K562 (cell line): Measurements from ENCODE around the gene SPATA13. TPM values are rescaled to one million over a fixed set of nuclear protein-coding genes. Genes with fewer than 3 reads are reported as not detected.

ENCODE experiments used
- ATAC-seq: fragments of 200-7000 bp; cut with Tn5 transposase; 3 replicates; pipeline ENCODE4 v1.9.1; 2020; ENCODE audit warnings: moderate library complexity
- BruUV-seq: library from RNA; stranded (reverse); fragments of 400-500 nt; replicated peaks from 2 replicates; lab custom pipeline; 2021; lab: Mats Ljungman, UMichigan
- CTCF ChIA-PET: fragments of 300-600 bp; formaldehyde crosslinking; extraction: SDS; loops from one replicate; lab custom pipeline; 2021; ENCODE audit warnings: low intra/inter-chr PET ratio; lab: Yijun Ruan, JAX
- POLR2A ChIA-PET: fragments of 300-600, 350-650 bp; sonication (Branson Sonifier 250); formaldehyde crosslinking; extraction: SDS; loops from one replicate; lab custom pipeline; 2021; ENCODE audit warnings: antibody characterized with exemption, inconsistent platforms; lab: Yijun Ruan, JAX
- DNase-seq, 4 experiments: peaks; one replicate each; pipeline versions ENCODE4 v3.0.0 to v3.0.0-alpha.2; 2011 to 2018; ENCODE audit warnings: low spot score in 3 of 4, mixed read lengths in 3 of 4; ENCODE audit errors: extremely low read depth in 1 of 4
- FAIRE-seq: peaks from 2 replicates; lab custom pipeline; 2011; peaks lifted over from hg19 to GRCh38; lab: Jason Lieb, UNC
- H2AFZ ChIP-seq: 2 replicates; pipeline ENCODE4 v1.6.0; 2011; ENCODE audit warnings: low read depth, low read length, control low read depth, inconsistent platforms
- H3K27ac ChIP-seq: fragments of 200-600 bp; 3 replicates; pipeline ENCODE4 v1.8.0; 2011; ENCODE audit warnings: low read depth, mild to moderate bottlenecking, control low read depth, inconsistent platforms, low read length, moderate library complexity, mixed read lengths; ENCODE audit errors: extremely low read depth
- H3K27me3 ChIP-seq, 2 experiments: fragments of 300-600 bp in 1 of 2; 2 replicates in 1 of 2; 3 replicates in 1 of 2; pipeline versions ENCODE4 v1.6.0 to v1.8.0; 2011; ENCODE audit warnings: inconsistent platforms in 2 of 2, low read length in 2 of 2, mild to moderate bottlenecking in 1 of 2, mixed read lengths in 1 of 2, moderate library complexity in 1 of 2; ENCODE audit not compliant: control insufficient read depth in 2 of 2, insufficient read depth in 2 of 2
- H3K36me3 ChIP-seq: fragments of 300-600 bp; 3 replicates; pipeline ENCODE4 v1.8.0; 2011; ENCODE audit warnings: mild to moderate bottlenecking, low read length, inconsistent platforms; ENCODE audit not compliant: control insufficient read depth, insufficient read depth
- H3K4me1 ChIP-seq, 2 experiments: fragments of 200-600 bp in 1 of 2; replicated peaks in 1 of 2; 2 replicates in 1 of 2; 3 replicates in 1 of 2; pipeline versions ENCODE4 v1.5.1 to v1.8.0; 2011; ENCODE audit warnings: inconsistent platforms in 2 of 2, low read length in 2 of 2, mild to moderate bottlenecking in 1 of 2, mixed read lengths in 1 of 2, moderate library complexity in 1 of 2; ENCODE audit not compliant: control insufficient read depth in 2 of 2, insufficient read depth in 2 of 2
- H3K4me2 ChIP-seq: 2 replicates; pipeline ENCODE4 v1.6.1; 2011; ENCODE audit warnings: low read length, control low read depth, inconsistent platforms, mixed read lengths; ENCODE audit not compliant: insufficient read depth
- H3K4me3 ChIP-seq: fragments of 200-600 bp; sonication (generic), shearing (Covaris generic); 2 replicates; pipeline ENCODE4 v1.5.1; 2016; ENCODE audit warnings: control low read depth, inconsistent platforms
- H3K79me2 ChIP-seq: fragments of 200-600 bp; 3 replicates; pipeline ENCODE4 v1.8.0; 2011; ENCODE audit warnings: low read length, inconsistent platforms; ENCODE audit not compliant: control insufficient read depth, insufficient read depth
- H3K9ac ChIP-seq, 2 experiments: 2 replicates each; pipeline versions ENCODE4 v1.6.0 to v1.6.1; 2011; ENCODE audit warnings: low read depth in 2 of 2, low read length in 2 of 2, control low read depth in 1 of 2, inconsistent platforms in 1 of 2, mild to moderate bottlenecking in 1 of 2, mixed read lengths in 1 of 2; ENCODE audit not compliant: insufficient read depth in 1 of 2
- H3K9me1 ChIP-seq: one replicate; pipeline ENCODE4 v1.6.0; 2011; ENCODE audit warnings: inconsistent platforms, mild to moderate bottlenecking, low read length, moderate library complexity; ENCODE audit not compliant: control insufficient read depth, insufficient read depth
- H3K9me3 ChIP-seq: replicated peaks from 2 replicates; pipeline ENCODE4 v1.5.1; 2011; ENCODE audit warnings: low read depth, low read length, inconsistent platforms; ENCODE audit not compliant: control insufficient read depth, insufficient read depth
- H4K20me1 ChIP-seq: replicated peaks from 2 replicates; pipeline ENCODE4 v1.6.1; 2011; ENCODE audit warnings: low read length, inconsistent platforms, mixed read lengths; ENCODE audit not compliant: control insufficient read depth, insufficient read depth
- EP300 ChIP-seq: IDR thresholded peaks from 2 replicates; pipeline ENCODE4 v1.6.1; 2012; ENCODE audit warnings: low read length, improper control_type of control experiment
- SIN3B ChIP-seq: fragments of 450-650 bp; IDR thresholded peaks from 2 replicates; pipeline ENCODE4 v1.6.1; 2017; ENCODE audit warnings: low read depth, mild to moderate bottlenecking, moderate library complexity
- ZNF707 ChIP-seq: fragments of 250-450 bp; sonication (Bioruptor Pico); conservative IDR thresholded peaks from 2 replicates; pipeline ENCODE4 v1.8.0; 2022; ENCODE audit warnings: inconsistent platforms, mild to moderate bottlenecking, moderate library complexity
- ZNF830 ChIP-seq: fragments of 250-450 bp; sonication (Bioruptor Pico); IDR thresholded peaks from 2 replicates; pipeline ENCODE4 v1.5.0; 2021; ENCODE audit warnings: mild to moderate bottlenecking
- WGBS: fragments of 100-300 bp; shearing (Covaris generic); methylation state at CpG from one replicate; pipeline ENCODE4 v1.1.6; 2016; ENCODE audit warnings: low coverage, mixed read lengths; ENCODE audit not compliant: insufficient coverage; ENCODE audit errors: missing lambda C conversion rate; 5-methylcytosine and 5-hydroxymethylcytosine counted together
- in situ Hi-C: fragments of 300-500 bp; cut with MboI; formaldehyde crosslinking; loops from 4 replicates; pipeline ENCODE4 v1.15.0; 2018; ENCODE audit warnings: inconsistent platforms, mixed read lengths
- intact Hi-C: fragments of 100-400 bp; cut with micrococcal nuclease; formaldehyde crosslinking; loops from 2 replicates; pipeline ENCODE4 v1.14.2; 2022
- polyA plus RNA-seq, 8 experiments: library from polyadenylated mRNA; depleted of rRNA in 4 of 8; stranded (reverse) in 5 of 8; unstranded in 3 of 8; fragments of >200 nt; fragmentation: Nextera tagmentation in 2 of 8; fragmentation: Illumina TruSeq in 1 of 8; extraction: Ambion mirVana in 2 of 8; extraction: Trizol in 1 of 8; gene quantifications; 2 replicates each; pipeline versions ENCODE4 v1.2.1 to v1.2.3, GENCODE V29; 2011 to 2014; ENCODE audit warnings: inconsistent platforms in 1 of 8, missing spikeins in 1 of 8
- total RNA-seq, 7 experiments: library from RNA; depleted of rRNA in 6 of 7; stranded (reverse); fragments of >200 nt in 6 of 7; fragmentation: Illumina TruSeq in 2 of 7; extraction: Trizol in 2 of 7; gene quantifications; 2 replicates each; pipeline versions ENCODE4 v1.2.1 to v1.2.3, GENCODE V29; 2011 to 2021; ENCODE audit warnings: low replicate concordance in 1 of 7
- TF ChIP-seq, protein P1 (sequence below): fragments of 450-650 bp; IDR thresholded peaks from 2 replicates; pipeline ENCODE4 v1.6.1; 2016; ENCODE audit warnings: mild to moderate bottlenecking, moderate library complexity
- TF ChIP-seq, protein P2 (sequence below): sonication (generic); formaldehyde crosslinking; IDR thresholded peaks from 2 replicates; pipeline ENCODE4 v1.5.0; 2020; ENCODE audit warnings: missing genetic modification reagents
- TF ChIP-seq, protein P3 (sequence below): fragments of 250-450 bp; sonication (Bioruptor Pico); IDR thresholded peaks from 2 replicates; pipeline ENCODE4 v1.4.0; 2020; ENCODE audit warnings: mild to moderate bottlenecking, moderate library complexity

Gene SPATA13
- total and polyA plus RNA-seq, 9 of the 15 experiments (the other 6 are each of a cell fraction or from before 2014, with no cell fraction given): 0.08 to 0.99 (median 0.21) TPM; not detected in 2

DNA sequence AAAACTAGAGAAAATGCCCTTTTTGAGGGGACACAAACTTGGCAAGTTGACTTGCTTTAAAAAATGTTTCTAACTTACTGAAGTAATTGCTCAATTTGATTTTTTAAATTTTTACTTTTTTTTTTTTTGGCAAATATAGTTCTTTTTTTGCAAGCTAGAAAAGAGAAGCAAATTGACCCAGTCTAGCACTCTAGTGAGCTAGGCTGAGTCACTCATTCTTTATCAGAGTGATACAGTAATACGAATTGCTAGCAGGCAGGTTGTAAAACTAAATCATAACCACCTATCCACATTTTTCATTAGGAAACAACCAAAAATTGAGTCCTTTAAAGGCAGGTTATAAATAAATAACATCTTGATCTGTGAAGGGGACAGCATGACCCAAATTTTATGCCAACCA is 97.0 kb downstream of the SPATA13 start:
- H3K4me3 ChIP-seq: no peak overlapping the region
- no peak overlapping the region for H3K9ac ChIP-seq
- WGBS: 0% methylated on average over 1 of the region's 1 CpG
- intact Hi-C loops: no loop called here
- H3K4me1 ChIP-seq: no peaks in the 10 kb centered on the region
- ChIA-PET CTCF (no interaction called here), POLR2A (no interaction called here)
- peaks cover 0 to 9% of the 10 kb centered on the region in 2 experiments; a peak in 1 of 5 replicates for H3K27me3 ChIP-seq
- no peaks in the 10 kb centered on the region for H3K9me1 ChIP-seq
- no peaks in the 10 kb centered on the region for H4K20me1 ChIP-seq
- H3K27ac ChIP-seq: no peak overlapping the region
- H2AFZ ChIP-seq: no peak overlapping the region
- no peaks in the 10 kb centered on the region for H3K36me3 ChIP-seq
- FAIRE-seq (no peak), ATAC-seq (no peak), DNase-seq (no peak)
- H3K4me2 ChIP-seq: no peak overlapping the region
- H3K9me3 ChIP-seq: no peaks in the 10 kb centered on the region
- BruUV-seq: no TSS peak
- in situ Hi-C loops: no loop called here
- H3K79me2 ChIP-seq: no peaks in the 10 kb centered on the region
- TF ChIP-seq, protein P1, sequence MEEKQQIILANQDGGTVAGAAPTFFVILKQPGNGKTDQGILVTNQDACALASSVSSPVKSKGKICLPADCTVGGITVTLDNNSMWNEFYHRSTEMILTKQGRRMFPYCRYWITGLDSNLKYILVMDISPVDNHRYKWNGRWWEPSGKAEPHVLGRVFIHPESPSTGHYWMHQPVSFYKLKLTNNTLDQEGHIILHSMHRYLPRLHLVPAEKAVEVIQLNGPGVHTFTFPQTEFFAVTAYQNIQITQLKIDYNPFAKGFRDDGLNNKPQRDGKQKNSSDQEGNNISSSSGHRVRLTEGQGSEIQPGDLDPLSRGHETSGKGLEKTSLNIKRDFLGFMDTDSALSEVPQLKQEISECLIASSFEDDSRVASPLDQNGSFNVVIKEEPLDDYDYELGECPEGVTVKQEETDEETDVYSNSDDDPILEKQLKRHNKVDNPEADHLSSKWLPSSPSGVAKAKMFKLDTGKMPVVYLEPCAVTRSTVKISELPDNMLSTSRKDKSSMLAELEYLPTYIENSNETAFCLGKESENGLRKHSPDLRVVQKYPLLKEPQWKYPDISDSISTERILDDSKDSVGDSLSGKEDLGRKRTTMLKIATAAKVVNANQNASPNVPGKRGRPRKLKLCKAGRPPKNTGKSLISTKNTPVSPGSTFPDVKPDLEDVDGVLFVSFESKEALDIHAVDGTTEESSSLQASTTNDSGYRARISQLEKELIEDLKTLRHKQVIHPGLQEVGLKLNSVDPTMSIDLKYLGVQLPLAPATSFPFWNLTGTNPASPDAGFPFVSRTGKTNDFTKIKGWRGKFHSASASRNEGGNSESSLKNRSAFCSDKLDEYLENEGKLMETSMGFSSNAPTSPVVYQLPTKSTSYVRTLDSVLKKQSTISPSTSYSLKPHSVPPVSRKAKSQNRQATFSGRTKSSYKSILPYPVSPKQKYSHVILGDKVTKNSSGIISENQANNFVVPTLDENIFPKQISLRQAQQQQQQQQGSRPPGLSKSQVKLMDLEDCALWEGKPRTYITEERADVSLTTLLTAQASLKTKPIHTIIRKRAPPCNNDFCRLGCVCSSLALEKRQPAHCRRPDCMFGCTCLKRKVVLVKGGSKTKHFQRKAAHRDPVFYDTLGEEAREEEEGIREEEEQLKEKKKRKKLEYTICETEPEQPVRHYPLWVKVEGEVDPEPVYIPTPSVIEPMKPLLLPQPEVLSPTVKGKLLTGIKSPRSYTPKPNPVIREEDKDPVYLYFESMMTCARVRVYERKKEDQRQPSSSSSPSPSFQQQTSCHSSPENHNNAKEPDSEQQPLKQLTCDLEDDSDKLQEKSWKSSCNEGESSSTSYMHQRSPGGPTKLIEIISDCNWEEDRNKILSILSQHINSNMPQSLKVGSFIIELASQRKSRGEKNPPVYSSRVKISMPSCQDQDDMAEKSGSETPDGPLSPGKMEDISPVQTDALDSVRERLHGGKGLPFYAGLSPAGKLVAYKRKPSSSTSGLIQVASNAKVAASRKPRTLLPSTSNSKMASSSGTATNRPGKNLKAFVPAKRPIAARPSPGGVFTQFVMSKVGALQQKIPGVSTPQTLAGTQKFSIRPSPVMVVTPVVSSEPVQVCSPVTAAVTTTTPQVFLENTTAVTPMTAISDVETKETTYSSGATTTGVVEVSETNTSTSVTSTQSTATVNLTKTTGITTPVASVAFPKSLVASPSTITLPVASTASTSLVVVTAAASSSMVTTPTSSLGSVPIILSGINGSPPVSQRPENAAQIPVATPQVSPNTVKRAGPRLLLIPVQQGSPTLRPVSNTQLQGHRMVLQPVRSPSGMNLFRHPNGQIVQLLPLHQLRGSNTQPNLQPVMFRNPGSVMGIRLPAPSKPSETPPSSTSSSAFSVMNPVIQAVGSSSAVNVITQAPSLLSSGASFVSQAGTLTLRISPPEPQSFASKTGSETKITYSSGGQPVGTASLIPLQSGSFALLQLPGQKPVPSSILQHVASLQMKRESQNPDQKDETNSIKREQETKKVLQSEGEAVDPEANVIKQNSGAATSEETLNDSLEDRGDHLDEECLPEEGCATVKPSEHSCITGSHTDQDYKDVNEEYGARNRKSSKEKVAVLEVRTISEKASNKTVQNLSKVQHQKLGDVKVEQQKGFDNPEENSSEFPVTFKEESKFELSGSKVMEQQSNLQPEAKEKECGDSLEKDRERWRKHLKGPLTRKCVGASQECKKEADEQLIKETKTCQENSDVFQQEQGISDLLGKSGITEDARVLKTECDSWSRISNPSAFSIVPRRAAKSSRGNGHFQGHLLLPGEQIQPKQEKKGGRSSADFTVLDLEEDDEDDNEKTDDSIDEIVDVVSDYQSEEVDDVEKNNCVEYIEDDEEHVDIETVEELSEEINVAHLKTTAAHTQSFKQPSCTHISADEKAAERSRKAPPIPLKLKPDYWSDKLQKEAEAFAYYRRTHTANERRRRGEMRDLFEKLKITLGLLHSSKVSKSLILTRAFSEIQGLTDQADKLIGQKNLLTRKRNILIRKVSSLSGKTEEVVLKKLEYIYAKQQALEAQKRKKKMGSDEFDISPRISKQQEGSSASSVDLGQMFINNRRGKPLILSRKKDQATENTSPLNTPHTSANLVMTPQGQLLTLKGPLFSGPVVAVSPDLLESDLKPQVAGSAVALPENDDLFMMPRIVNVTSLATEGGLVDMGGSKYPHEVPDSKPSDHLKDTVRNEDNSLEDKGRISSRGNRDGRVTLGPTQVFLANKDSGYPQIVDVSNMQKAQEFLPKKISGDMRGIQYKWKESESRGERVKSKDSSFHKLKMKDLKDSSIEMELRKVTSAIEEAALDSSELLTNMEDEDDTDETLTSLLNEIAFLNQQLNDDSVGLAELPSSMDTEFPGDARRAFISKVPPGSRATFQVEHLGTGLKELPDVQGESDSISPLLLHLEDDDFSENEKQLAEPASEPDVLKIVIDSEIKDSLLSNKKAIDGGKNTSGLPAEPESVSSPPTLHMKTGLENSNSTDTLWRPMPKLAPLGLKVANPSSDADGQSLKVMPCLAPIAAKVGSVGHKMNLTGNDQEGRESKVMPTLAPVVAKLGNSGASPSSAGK: no peak
- TF ChIP-seq SIN3B (no peak), EP300 (no peak), ZNF830 (CRISPR knock-in tag) (no peak), ZNF707 (CRISPR knock-in tag) (no peak)
- TF ChIP-seq, protein P2, sequence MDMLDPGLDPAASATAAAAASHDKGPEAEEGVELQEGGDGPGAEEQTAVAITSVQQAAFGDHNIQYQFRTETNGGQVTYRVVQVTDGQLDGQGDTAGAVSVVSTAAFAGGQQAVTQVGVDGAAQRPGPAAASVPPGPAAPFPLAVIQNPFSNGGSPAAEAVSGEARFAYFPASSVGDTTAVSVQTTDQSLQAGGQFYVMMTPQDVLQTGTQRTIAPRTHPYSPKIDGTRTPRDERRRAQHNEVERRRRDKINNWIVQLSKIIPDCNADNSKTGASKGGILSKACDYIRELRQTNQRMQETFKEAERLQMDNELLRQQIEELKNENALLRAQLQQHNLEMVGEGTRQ (CRISPR knock-in tag): no peak
- TF ChIP-seq, protein P3, sequence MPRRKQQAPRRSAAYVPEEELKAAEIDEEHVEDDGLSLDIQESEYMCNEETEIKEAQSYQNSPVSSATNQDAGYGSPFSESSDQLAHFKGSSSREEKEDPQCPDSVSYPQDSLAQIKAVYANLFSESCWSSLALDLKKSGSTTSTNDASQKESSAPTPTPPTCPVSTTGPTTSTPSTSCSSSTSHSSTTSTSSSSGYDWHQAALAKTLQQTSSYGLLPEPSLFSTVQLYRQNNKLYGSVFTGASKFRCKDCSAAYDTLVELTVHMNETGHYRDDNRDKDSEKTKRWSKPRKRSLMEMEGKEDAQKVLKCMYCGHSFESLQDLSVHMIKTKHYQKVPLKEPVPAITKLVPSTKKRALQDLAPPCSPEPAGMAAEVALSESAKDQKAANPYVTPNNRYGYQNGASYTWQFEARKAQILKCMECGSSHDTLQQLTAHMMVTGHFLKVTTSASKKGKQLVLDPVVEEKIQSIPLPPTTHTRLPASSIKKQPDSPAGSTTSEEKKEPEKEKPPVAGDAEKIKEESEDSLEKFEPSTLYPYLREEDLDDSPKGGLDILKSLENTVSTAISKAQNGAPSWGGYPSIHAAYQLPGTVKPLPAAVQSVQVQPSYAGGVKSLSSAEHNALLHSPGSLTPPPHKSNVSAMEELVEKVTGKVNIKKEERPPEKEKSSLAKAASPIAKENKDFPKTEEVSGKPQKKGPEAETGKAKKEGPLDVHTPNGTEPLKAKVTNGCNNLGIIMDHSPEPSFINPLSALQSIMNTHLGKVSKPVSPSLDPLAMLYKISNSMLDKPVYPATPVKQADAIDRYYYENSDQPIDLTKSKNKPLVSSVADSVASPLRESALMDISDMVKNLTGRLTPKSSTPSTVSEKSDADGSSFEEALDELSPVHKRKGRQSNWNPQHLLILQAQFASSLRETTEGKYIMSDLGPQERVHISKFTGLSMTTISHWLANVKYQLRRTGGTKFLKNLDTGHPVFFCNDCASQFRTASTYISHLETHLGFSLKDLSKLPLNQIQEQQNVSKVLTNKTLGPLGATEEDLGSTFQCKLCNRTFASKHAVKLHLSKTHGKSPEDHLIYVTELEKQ (CRISPR knock-in tag): no peak
